GM21447 (cell line): ENCODE data around the gene PRIMPOL.

Experiments used
- ATAC-seq: cut with Tn5 transposase; IDR thresholded peaks from one replicate; pipeline ENCODE4 v1.9.1; 2021; ENCODE audit not compliant: unreplicated experiment

The PRIMPOL gene

DNA sequence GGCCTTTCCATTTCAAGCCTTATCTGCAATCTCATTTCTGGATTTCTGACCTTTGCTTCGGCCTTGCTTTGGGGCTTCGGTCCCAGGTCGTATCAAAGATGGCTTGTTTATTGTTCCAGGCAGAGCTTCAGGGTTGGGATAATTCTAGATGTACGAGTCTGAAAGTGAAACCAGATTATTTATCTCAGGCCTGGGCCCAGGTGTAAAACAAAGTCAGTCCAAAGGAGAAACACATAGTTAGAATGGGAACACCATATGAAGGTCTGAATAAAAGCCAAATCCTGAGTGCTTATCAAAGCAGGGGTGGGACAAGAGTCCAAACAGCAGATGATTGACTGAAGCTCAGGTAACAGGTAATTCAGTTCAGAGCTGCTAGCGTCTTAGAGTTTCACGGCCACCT, 17.1 kb downstream of the PRIMPOL start:
- ATAC-seq: no peak

DNA sequence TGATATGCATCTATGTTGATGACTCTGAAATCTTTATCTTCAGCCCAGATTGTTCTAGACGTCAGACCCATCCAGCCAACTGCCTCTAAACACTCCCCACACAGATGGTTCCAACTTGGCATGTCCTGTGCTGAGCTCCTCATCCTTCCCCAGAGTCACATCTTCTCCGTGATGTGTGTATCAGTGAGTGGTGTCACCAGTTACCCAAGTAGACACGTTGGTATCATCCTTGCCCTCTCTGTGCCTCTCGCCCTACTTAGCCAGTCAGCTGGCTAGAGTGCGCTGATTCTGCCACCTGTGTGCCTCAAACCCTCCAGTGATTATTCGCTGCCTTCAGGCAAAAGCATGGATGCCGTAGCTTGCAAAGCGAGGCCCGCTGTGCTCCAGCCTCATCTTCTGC, 18.6 kb downstream of the PRIMPOL start:
- ATAC-seq: no peak

DNA sequence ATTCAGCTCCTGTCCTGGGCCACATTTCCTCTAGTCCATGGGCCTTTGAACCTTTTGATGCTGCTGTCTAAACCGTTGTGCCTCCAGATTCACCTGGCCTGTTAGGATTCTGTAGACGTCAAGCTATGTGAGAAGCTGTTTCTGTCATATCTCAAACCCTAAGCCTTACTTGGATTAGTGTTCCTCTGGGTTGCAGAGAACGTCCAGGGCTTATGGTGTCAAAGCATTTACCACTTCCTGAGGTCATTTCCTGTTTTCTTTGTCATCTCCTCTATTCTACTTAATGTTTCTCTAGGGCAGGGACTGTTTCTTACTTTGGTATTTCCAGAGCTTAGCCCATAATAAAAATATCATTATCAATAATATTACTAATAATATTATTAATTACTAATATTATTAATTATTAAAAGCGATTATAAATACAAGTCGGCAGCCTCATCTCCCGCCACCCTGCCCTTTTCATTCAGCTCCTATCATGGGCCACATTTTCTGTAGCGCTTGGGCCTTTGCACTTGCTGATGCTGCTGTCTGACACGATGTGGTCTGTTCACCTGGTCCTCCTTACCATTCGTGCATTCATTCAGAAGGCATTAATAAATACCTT, 19.1 kb downstream of the PRIMPOL start:
- no peak for ATAC-seq

DNA sequence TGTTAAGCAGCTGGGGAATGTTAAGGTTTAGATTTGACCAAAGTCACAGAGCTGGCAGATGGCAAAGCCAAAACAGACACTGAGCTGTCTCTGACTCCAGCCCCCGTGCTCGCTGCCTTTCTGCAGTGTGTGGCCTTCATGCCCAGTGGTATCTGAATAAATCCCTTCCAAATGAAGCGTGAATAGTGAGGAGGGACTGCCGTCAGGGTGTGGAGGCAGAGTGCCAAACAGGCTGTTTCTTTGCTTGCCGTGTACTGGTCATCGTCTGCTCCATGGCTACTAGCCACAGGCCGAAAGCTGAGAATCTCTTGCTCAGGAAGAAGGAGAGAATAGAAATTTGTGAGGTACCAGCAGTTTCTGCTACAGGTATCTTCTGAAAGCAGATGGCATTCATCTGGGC, 19.7 kb downstream of the PRIMPOL start:
- no peak for ATAC-seq

DNA sequence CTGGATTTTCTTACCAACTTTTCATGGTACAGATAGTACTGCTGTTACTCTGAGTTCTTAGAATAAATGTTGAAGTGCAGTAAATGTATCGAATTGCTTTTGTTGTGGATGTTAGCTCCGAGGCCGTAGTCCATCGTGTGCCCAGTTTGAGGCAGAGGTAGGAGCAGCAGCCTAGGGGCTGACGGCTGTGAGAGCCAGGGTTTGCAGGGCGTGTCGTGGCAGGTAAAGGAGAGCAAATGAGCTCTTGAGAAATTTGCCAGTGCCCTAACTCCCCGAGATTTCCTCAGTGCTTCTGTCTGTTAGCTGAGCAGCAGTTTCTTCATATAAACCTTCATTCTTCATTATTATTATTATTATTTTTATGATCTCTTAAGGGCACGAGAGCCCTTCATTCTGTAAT, 21.6 kb downstream of the PRIMPOL start:
- no peak for ATAC-seq

DNA sequence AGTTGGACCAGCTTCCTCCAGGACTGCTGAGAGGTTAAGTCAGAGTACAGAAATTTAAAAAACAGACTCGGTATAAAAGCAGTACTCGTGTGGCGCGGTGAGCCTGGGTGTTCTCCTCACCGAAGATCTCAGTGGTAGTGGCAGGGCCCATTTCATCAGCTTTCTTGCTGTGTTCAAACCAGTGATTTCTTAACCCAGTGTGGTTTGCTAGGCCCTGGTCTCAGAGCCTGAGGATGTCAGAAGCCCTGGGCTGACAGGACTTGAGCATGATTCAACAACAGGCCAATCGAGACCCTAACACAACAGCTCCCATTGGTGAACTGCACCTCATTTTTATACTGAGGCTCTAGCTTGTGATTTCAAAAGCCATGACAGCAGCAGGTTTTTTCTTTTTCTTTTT, 23.2 kb downstream of the PRIMPOL start:
- no peak for ATAC-seq

DNA sequence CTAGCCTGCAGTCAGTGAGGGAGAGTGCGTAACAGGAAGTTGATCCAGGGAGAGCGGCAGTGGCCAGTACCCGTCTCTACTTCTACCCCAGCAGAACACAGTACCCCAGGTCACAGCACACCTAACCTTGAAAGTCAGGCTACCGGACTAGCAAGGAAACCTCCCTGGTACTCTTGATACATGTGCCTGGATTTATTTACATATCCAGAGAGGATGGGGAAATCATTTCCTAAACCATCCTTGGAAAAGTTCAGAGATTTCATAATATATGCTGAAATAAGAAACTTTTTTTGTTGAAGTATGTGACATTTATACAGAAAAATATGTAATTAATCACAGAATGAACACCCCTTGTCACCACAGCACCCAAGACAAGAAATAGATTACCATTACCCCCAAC, 24.5 kb downstream of the PRIMPOL start:
- no peak for ATAC-seq

DNA sequence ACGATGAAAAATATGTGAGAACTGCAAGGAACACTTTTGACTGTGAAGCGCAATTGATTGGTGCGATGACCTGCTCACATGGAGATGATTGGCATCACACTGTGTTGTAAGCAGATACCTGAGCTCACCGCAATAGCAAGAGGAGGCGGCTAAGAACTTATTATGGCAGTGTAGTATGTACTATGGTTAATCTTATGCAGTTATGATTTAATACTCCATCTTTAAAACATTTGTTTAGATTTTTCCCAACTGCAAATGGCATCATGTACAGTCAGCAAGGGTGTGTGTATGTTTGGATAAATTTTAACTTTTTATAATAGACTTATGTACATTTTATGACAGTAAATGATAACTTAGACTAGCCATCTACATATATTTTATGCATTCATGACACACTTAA, 25.5 kb downstream of the PRIMPOL start:
- no peak for ATAC-seq

DNA sequence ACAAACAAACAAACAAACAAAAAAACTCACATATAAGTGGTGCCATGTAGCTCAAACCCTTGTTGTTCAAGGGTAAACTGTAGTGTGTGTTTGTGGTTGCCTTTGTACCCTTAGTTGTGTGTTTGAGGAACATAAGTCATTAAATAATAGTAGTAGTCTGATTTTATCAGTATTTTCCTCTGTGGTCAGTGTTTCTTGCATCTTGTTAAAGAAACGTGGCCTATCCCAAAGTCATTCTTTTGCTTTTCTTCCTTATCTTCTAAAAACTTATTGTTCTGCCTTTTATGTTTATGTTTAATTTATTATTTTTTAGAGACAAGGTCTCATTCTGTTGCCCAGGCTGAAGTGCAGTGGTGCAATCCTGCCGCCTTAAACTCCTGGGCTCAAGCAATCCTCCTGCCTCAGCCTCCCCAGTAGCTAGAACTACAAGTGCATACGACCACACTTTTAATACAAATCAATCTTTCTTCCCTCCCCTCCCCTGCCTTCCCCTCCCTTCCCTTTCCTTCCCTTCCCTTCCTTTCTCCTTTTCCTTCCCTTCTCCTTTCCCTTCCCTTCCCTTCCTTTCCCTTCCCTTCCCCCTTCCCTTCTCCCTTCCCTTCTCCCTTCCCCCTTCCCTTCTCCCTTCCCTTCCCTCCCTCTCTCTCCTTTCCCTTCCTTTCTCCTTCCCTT, 26.4 kb downstream of the PRIMPOL start:
- no peak for ATAC-seq

DNA sequence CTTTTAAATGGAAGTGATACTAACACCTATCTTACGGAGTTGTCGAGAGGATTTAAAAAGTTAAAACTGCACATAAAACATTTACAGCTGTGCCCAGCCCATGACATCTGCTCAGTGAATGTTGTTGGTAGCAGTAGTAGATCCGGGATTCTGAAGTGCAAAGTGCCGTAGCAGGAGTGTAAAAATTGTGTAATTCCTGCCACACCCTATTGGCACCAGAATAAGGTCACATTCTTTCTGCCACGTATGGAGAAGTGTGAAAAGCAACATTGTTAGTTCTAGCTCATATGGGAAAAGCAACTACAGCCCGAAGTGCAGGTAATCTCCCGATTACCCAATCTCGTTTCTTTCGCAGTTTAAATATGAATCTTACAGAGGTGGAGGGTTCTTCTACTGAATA, 31.2 kb downstream of the PRIMPOL start:
- no peak for ATAC-seq

DNA sequence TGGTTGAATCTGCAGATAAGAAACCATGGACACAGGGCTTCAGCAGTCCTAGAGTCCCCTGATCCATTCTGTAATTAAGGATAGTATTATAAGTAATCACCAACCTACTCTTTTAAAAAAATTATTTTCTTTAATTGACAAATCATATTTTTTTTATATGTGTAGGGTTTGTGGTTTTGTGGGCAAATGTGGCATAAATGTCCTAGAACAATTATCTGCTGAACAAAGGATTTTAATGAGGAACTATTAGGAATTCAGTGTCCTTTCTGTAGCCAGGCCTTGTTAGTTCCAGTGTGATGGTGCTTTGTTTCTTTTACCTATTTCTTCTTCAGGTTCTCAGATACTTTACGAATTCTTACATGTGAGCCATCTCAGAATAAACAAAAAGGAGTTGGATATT, 32.4 kb downstream of the PRIMPOL start:
- no peak for ATAC-seq

DNA sequence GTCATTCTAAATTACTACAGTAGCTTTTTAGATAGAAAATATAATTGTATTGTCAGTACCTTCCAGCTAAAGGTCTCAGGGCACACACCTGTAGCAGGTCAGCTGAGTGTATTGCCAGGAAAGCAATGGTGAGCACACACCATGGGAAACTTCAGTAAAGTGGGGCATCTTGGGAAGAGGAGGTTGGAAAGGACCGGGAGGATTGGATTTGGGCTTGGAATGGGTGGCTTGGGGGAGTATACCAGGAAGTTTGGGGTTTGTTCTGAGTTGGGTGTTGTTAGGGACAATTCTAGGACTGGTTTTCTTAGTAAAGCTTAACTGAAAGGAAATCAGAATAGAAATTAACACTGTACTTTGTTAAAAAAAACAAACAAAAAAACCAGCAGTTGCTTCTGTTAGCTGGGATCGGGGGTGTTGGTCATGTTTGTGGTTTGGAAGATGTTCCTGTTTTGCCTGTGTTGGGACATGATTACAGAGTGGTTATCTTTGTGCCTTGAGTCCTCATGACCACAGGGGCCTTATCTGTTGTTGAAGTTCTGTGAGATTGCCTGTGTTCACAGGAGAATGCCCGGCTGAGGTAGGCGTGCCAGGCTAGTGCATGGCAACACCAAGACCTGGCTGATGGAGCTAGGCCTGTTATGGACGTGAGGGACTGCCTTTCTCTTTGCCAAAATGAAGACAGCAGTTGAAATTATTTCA, 35.1 kb downstream of the PRIMPOL start:
- ATAC-seq: no peak

DNA sequence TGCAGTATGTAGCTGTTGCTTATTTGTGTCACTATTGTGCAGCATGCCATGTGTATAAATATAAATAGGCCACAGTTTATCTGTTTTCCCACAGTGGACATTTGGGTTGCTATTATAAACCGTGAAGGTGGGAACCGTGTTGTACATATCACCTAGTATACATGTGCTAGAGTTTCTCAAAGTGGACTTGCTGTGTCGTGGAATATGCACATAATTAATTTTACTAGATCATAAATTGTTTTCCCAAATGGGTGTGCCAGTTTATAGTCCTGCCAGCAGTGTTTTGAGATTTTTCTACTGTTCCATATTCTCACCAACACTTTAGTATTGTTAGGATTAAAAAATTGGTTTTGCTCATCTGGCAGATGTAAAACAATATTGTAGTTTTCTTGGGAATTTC, 38.5 kb downstream of the PRIMPOL start:
- no peak for ATAC-seq

DNA sequence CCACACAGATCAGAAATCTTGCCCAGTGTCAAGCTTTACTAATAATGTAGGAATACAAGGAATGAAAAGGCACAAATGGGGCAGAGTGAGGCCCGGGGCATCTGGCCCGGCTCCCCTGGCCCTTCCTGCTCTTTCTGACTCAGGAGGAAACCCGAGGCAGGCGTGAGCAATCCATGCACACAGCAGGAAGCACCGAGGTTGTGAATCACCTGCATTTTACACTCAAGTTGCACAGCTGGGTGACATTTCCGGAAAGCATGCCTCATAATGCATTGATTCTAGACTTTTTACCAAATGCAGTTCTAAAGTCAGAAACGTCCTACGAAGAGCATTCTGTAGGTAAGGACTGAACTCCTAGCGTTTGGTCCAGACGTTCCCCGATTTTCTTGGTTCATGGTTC, 38.9 kb downstream of the PRIMPOL start:
- ATAC-seq: no peak

DNA sequence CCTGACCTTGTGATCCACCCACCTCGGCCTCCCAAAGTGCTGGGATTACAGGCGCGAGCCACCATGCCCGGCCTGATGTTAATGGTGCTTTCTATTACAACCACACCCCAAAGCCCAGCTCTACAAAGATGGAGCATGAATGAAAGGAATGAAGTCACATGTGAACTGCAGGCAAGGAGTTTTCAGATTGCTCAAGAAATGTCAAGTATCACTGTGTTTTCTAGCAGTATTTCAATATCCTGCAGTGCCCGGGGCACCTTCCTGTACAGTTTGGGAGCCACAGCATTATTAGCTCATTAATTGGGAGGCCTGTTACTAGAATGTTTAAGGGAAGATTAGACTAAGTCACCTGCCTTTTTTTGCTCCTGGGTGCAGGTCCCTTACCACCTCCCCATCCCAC, 40.1 kb downstream of the PRIMPOL start:
- no peak for ATAC-seq

DNA sequence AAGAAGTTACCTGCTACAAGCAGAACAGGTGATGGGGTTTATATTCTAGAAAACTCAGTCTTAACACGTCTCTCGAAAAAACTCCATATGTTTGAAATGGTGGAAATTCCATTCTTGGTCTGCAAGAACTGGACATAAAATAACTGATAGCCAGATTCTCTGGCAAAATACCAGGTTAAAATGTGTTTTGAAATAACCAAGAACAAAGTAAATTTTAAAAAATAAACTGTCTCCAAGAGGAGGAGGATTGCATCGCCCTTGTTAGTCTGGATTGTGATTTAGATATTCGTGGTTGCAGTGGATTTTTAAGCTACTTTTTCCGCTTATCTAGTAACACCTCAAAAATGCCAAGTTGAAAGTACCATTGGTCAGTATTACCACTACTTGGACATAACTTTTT, 43.5 kb downstream of the PRIMPOL start:
- ATAC-seq: no peak

DNA sequence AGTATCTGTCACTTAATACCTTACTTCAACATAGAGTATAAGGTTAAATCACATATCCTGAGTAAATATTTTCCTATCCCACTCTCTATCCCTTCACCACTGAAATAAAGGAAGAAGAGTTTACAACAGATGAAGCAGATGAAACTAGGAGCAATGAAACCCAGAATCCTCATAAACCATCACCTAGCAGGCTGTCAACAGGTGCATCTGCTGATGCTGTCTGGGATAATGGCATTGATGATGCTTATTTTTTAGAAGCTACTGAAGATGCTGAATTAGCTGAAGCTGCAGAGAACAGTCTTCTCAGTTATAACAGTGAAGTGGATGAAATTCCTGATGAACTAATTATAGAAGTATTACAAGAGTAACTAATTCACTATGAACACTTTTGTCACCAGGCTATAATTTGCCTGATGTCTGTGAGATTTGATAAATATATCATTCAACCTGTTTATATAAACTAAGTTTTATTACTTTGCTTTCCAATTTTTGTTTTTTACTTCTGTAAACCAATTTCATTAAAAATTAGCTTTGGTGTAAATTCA, 44.9 kb downstream of the PRIMPOL start:
- ATAC-seq: no peak

DNA sequence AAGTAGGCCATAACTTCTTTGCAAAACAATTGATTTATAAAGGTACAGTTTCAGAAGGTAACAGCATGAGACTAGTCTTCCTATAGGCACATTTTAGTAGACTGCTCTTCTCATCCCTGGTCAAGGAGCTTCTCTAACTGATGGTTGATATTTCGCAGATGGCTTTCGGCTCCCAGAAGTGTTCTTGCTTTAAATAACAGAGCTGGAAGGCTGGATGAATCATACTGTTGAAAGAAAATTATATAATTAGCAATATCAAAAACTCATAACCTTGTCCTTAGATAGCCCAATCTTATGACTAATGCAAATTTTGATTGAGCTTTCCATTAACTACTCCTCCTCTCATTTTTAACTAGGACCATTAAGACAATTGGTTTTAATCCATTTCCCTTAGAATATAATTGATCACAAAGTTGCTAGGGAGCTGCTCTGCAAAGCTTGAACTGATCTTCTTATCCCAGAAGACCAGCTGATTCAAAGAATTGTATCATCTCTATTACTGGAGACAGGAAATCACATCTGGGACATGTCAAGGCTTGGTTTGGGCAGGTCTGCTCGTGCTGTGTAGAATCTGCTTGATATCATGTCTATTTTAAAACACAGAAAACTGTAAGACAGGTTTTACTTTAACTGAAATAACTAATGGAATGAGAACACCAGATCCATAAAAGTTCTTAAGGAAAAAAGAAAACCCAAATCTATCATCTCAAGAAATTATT, 45.8 kb downstream of the PRIMPOL start:
- ATAC-seq: no peak

DNA sequence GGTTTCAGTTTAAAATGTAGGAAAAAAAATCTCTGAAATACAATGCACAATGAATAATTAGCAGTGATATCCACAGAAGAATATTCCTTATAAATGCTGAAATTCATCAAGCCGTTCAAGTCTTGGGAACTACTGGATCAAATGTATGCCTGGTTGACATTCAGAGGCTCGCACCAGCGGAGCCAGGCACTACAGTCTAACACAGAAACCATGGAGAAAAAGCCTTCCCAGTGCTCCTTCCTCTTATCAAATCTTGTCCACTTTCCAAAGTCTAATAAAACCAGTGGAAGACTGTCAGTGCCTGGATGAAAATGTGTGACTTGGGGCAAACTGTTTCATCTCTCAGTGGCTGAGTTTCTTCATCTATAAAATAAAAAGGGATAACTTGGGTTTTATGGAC, 48.4 kb downstream of the PRIMPOL start:
- no peak for ATAC-seq

DNA sequence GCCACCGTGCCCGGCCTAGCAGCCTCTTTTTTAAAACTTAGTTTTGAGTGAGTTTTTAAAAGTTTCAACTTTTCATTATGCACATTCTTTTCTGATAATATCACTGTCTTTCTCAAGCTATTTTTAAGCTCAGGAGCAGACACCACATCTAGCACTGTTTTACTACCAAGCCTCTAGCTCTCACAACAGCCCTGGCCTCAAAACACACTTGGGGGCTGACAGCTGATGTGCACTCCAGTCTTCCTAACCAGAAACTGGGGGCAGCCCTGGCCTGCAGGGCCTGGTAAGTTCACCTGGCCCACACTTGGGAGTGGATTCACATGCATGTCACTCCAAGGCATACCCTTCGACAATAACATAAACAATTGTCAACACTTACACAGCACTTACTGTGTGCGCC, 50.4 kb downstream of the PRIMPOL start:
- no peak for ATAC-seq

DNA sequence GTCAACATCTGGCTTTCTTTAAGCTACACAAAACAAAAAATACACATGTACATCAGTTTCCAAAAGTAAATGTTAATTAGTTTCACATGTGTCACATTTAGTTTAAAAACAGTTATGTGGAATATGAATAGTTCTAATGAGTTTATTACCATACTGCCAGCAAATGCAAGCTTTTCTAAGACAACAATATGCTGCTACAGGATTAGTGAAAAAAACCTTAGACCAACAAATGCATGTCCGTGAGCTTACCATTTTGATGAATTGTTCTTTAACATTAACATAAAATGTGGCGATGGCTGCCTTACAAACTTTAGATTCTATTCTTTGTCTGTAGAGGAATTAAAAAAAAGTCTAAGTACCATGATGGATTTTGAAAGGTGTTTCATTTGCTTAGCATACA, 52.6 kb downstream of the PRIMPOL start:
- no peak for ATAC-seq

DNA sequence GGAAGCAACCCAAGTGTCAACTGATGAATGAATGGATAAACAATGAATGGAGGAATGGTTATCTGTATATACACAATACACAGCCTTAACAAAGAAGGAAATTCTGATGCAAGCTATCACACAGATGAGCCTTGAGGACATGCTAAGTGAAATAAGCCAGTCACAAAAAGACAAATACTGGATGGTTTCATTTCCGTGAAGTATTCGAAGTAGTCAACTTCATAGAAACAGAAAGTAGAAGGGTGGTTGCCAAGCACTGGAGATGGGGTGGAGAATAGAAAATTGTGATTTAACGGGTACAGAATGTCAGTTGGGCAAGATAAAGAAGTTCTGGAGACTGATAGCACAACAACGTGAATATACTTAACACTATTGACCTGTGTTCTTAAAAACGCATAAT, 56.2 kb downstream of the PRIMPOL start:
- ATAC-seq: no peak
